ENCODE data around the gene DGLUCY.
"Not testable (repeated sequence)": the region's sequence is repeated elsewhere in the genome, so short reads cannot be mapped to it uniquely, and the experiment has no call there.

Gene DGLUCY, protein sequence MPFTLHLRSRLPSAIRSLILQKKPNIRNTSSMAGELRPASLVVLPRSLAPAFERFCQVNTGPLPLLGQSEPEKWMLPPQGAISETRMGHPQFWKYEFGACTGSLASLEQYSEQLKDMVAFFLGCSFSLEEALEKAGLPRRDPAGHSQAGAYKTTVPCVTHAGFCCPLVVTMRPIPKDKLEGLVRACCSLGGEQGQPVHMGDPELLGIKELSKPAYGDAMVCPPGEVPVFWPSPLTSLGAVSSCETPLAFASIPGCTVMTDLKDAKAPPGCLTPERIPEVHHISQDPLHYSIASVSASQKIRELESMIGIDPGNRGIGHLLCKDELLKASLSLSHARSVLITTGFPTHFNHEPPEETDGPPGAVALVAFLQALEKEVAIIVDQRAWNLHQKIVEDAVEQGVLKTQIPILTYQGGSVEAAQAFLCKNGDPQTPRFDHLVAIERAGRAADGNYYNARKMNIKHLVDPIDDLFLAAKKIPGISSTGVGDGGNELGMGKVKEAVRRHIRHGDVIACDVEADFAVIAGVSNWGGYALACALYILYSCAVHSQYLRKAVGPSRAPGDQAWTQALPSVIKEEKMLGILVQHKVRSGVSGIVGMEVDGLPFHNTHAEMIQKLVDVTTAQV

DNA sequence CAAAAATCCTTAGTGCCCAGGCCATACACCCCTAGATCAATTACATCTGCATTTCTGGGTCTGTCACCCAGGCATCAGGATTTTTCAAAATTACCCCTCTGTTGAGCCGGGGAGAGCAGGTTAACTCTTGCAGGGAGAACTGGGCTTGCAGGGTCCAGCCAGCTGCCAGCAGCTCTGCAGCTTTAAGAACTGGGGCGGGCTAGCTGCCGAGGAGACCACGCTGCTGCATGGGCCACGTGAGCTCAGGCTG, at the start of gene DGLUCY:
TSS of gene DGLUCY (plus strand) at position 245 of the 250 bp plus-strand sequence. CDS start 46,222 bp downstream, outside the sequence.
- no peak for DNase-seq (ENCODE audit: low read depth in 3 of 3, low spot score in 1 of 3)

DNA sequence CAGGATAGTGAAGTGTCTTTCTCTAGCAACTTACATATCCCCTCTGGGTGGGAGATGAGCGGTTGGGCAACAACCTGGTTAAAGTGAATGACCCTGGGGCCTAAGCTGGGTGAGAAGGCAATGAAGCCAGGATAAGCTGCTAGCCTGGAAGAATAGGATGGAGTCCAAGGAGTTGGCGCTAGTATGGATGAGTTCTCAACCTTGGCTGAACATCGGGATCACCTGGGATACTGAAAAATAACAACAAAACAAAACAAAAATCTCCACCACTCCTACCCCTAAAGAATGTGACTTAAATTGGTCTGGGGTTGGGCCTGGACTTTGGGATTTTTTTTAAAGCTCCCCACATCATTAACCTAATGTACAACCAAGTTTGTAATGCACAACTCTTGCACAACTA, 48.6 kb upstream of the DGLUCY start:
- no peak for DNase-seq (ENCODE audit: low read depth in 3 of 3, low spot score in 1 of 3)

DNA sequence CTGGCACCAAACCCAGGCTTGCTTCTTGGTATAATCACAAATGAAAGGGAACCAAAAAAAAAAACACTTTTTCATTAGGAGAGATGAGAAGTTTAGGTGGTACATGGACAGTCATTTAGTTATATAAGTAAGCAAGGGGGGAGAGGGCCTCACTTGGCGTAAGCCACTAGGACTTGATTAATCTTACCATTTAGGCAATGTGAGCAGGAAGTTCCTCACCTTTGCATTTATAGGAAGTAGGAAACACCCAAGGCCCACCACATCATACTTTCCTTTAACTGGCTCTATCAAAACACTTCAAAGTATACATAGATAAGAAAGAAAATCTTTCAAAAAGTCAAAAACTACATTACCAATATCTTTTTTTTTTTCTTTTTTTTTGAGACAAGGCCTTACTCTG, 46.7 kb upstream of the DGLUCY start:
- no peak for DNase-seq (ENCODE audit: low read depth in 3 of 3, low spot score in 1 of 3)

DNA sequence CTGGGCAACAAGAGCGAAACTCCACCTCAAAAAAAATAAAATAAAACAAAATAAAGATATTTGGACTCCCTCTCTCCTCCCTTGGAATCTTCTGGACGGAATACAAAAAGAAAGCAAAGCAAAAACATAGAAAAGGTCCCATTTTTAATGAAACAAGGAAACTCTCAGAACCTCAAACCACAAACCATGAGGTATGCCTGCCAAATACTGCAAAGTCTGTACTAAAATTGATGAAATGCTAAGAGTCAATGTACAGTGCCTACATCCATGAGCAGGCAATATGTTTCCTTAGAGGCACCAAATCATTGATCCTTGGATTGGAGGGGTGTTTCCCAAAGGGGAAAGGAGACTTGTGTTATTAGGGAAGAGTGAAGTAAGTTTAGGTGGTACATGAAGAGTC, 45.2 kb upstream of the DGLUCY start:
- no peak for DNase-seq (ENCODE audit: low read depth in 3 of 3, low spot score in 1 of 3)

DNA sequence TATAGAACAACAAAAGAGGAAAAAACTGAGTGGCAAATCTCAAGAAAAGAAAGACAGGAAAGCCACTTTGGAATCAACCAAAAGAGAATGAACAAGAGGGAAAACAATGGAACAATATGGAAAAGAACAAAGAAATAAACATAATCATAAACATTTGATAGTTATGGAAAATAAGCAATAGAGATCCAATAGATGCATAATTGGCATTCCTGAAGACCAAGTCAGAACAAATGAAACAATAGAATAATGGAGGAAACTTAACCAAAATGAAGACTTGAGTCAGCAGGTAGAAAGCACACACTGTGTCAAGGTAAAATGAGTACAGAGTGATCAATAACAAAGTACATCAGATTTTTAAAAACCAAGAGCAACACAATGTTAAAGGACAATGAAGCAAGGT, 43.3 kb upstream of the DGLUCY start:
- DNase-seq (ENCODE audit: low read depth in 3 of 3, low spot score in 1 of 3), result no peak

DNA sequence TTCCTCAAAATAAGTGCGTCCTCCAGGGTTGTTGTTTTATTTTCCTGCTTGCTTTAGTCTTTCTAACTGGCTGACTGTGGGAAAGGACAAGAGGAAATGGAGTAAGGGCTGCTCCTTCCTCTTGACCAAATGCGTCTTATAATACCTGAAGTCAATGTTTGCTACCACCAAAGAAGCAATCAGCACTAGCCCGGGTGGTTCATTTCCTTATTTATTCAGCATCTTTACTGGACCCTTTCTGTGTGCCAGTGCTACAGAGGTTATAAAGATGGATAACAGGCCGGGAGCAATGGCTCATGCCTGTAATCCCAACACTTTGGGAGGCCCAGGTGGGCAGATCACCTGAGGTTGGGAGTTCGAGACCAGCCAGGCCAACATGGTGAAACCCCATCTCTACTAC, 38.3 kb upstream of the DGLUCY start:
- DNase-seq (ENCODE audit: low read depth in 3 of 3, low spot score in 1 of 3), result no peak

DNA sequence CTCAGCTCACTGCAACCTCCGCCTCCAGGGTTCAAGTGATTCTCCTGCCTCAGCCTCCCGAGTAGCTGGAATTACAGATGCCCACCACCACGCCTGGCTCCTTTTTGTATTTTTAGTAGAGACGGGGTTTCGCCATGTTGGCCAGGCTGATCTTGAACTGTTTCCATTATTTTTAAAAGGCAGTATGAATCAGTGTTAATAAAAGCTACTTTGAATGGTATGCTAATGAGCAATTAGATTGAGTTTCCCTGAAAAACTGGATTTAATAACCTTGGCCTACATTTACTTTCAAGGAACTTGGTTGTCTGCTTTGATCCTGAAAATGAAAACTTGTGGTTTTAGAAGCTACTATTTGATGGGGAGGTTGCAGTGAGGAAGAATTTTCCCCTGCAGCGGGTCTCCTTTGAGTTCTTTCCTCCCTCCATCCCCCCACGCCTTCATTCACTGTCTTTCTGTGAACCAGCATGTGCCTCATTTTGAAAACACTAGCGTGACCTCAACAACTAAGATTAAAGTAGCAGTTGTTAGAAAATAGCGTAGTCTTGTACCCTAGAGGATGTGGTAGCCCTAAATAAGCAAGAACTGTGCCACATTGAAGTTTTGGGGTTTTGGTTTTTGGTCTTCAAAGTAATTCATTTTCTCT, 35.7 kb upstream of the DGLUCY start:
- no peak for DNase-seq (ENCODE audit: low read depth in 3 of 3, low spot score in 1 of 3)

DNA sequence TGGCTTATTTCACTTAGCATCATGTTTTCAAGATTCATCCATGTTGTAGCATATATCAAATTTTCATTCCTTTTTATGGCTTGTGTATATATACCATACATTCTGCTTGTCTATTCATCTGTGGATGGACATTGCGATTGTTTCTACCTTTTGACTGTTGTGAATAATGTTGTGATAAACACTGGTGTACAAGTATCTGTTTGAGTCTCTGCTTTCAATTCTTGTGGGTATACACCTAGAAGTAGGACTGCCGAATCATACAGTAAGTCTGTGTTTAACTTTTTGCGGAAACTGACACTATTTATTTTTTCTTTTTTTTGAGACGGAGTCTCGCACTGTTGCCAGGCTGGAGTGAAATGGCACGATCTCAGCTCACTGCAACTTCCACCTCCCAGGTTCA, 33.8 kb upstream of the DGLUCY start:
- DNase-seq (ENCODE audit: low read depth in 3 of 3, low spot score in 1 of 3), result no peak

DNA sequence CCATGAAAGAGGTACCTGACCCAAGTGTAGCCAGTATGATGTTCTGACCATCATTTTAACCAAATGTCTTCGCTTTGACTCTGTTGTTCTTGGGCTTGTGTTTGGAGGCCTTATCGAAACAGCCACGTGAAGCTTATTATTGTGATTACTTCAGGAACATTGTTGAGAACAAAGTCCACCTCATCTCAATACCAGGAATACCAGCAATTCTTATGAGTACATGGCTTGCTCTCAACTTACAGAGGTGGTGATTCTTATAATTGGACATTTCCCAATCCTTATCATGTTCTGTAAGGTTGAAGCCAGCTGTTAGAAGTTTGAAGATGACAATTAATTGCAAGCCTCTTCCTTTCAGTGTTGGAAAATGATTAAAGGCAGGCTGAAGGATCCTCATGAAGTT, 31.6 kb upstream of the DGLUCY start:
- no peak for DNase-seq (ENCODE audit: low read depth in 3 of 3, low spot score in 1 of 3)

DNA sequence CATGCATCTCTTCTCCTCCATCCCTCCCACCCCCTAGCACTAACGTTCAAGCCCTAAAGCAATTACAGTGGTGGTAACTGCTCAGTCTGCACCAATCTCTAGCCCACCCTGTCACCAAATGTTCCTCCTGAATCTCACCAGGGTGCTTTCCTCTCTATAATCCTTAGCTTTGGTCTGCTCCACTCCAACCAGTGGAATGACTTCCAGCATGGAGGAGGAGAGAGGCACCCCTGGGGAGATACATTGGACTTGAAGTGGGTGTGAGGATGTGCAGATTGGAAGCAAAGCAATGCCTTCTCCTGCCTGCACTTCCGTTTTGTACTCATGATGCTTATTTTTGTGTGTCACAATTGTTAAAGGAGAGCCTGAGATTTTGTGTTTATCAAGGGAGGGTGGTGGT, 29.4 kb upstream of the DGLUCY start:
- no peak for DNase-seq (ENCODE audit: low read depth in 3 of 3, low spot score in 1 of 3)

DNA sequence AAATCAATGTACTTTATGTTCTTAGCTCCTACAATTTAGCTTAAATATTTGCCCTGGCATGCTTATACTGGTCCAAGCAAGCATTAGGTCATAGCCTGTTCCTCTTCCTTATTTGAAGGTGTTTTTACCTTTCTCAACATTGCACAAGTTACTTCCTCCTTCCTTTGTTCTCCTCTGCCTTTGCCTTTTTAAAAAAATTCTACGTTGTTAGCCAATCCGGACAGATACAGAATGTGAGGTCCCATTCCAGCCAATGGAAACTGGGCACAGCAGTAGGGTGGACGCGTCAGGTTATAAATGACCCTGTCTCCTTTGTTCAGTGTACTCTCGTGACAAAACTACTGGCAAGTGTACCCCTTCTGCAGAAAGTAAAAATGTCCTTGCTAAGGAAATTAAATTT, 26.4 kb upstream of the DGLUCY start:
- DNase-seq (ENCODE audit: low read depth in 3 of 3, low spot score in 1 of 3), result not testable (repeated sequence)

DNA sequence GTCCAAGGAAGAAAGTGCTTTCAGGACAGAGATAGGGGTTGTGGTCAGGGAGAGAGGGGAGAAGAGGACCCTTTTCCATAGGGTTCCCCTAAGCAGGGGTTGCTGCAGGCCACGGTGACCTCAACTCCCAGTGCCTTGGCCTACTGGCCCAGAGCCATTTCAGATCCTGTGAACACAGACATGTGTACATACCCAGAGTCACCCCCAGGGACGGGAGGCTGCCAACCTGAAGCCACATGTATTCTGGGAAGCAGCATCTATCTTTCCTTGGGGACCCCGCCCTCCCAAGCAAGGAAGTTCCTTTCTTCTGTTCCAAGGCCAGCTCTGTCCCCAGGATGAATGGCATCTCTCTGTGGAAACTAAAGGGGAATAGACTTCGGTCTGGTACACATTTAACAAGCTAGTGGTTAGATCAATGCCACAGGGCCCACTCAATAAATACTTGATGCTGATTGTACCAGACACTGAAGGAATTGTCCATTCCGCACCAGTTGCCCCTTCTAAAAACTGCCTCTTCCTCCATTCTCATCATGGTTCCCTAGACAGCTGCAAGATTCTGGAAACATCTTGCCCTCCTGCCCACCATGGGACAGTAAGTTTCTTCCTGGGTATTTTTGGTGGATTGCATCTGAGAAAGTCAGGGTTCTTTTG, 25.2 kb upstream of the DGLUCY start:
- no peak for DNase-seq (ENCODE audit: low read depth in 3 of 3, low spot score in 1 of 3)

DNA sequence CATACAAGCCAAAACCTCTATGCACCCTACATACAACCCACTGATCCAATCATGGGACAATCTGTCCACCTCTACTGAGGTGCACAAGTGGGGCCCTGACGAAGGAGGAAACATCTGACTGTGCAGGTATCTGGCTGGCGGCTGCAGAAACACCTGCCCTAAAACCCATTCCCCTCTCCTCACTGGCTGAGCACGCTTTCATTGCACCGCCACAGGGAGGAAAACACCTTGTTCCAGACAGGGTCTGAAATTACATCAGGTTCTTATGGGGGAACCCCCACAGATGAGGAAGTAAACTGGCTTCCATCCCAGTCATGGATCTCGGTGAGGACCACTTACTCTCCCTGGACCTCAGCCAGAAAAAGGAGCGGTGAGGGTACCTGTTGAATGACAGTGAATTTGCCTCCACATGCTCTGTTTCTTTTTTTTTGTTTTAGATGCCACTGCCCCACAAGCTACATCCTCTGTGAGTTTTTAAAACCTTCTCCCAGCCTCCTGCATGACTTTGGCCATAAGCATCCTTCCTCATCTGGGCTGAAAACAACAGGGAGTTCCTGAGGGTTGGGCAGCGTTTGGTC, 23.8 kb upstream of the DGLUCY start:
- DNase-seq (ENCODE audit: low read depth in 3 of 3, low spot score in 1 of 3), result no peak

DNA sequence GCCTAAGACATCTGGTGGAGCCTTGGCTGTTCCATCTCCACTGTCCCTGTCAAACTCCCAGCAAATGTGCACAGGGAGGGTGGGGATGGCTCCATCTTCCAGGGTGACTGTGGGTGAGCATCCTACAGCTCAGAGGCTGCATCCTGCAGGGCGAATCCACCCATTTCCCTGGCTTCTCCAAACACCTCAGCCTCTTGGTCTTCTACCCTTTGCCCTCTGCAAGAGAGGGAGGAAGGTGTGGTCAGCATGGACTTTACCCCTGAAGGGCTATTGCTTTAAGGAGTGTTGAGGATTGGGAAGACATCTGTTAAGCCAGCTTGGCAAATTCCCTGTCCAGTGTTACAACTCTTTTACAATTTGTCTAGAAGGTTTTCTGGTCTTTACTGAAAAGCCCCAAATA, 23.1 kb upstream of the DGLUCY start:
- no peak for DNase-seq (ENCODE audit: low read depth in 3 of 3, low spot score in 1 of 3)

DNA sequence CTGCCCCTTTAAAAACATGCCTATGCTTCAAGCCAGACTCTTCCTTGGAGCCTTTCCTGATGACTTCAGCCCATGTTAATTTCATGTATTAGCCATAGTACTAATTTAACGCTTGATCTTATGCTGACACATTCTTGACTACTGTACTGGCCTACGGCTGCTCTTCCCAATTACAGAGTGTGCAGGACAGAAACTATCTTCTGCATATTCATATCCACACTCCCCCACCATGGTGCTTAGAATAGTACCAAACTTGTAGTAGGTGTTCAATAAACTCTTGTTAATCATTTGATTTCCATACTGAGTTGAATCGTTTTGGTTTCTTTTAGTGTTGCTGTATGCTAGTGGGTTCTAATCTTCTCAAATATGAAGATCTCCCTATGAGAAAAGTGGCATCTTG, 21.8 kb upstream of the DGLUCY start:
- DNase-seq (ENCODE audit: low read depth in 3 of 3, low spot score in 1 of 3), result no peak

DNA sequence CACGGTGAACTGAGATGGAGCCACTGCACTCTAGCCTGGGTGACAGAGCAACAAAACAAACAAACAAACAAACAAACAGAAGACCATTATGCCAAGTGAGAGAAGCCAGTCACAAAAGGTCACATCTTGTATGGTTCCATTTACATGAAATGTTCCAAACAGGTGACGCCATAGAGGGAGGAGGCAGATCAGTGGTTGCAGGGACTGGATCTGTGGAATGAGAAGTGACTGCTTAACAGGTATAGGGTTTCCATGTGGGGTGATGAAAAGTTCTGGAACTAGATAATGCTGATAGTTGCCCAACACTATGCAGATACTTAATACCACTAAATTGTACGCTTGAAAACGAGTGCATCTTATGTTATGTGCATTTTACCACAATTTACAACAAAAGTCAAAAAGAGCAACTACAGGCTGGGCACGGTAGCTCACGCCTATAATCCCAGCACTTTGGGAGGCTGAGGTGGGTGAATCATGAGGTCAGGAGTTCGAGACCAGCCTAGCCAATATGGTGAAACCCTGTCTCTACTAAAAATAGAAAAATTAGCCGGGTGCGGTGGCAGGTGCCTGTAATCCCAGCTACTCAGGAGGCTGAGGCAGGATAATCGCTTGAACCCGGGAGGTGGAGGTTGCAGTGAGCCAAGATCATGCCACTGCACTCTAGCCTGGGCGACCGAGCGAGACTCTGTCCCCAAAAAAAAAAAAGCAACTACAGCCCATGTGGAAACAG, 20.0 kb upstream of the DGLUCY start:
- DNase-seq (ENCODE audit: low read depth in 3 of 3, low spot score in 1 of 3), result not testable (repeated sequence)

DNA sequence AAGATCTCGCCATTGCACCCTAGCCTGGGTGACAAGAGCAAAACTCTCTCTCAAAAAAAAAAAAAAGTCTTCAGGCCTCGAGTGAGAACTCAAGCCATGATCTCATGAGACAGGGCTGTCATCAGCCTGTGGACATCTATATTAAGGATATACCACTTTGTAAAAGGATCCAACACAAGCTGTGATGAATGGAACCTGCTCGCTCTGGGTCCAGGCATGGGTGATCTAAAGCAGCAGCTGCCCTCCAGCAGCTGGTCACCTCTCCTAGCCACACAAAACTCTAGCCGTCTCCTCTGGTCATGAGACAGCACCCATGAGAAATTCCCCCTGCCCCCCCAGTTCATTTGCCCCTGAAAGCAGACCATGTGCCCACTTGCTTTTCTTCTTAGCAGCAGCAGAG, 19.1 kb upstream of the DGLUCY start:
- DNase-seq (ENCODE audit: low read depth in 3 of 3, low spot score in 1 of 3), result no peak

DNA sequence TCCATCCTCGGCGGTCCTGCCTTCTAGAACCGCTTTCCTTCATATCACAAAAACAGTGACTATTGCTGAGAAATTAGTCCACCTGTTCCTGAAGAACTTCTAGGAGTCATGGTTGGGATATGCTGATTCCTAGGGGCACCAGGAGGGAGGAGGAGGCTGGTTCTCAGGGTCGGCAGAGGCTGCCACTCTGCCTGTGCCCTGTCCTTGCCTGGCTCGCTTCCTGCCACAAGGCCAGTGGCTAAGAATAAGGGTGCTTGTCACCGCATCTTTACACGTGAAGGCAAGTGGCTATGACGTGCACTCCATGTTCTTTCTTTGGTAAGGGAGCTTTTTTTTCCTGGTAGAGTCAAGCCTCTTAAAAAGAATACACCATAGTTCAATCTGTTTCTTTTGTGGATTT, 18.7 kb upstream of the DGLUCY start:
- no peak for DNase-seq (ENCODE audit: low read depth in 3 of 3, low spot score in 1 of 3)

DNA sequence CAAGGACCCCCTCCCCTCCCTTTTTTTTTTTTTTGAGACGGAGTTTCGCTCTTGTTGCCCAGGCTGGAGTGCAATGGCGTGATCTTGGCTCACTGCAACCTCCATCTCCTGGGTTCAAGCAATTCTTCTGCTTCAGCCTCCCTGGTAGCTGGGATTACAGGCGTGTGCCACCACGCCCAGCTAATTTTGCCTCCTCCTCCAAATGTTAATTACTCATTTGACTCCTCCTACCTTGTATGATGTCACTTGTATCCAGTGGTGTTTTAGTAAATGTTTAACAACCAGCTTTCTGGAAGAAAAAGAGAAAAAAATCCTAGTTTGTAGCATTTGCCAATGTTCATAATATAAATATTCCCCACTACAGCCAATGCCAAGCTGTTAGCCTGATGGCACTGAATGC, 16.2 kb upstream of the DGLUCY start:
- DNase-seq (ENCODE audit: low read depth in 3 of 3, low spot score in 1 of 3), result not testable (repeated sequence)

DNA sequence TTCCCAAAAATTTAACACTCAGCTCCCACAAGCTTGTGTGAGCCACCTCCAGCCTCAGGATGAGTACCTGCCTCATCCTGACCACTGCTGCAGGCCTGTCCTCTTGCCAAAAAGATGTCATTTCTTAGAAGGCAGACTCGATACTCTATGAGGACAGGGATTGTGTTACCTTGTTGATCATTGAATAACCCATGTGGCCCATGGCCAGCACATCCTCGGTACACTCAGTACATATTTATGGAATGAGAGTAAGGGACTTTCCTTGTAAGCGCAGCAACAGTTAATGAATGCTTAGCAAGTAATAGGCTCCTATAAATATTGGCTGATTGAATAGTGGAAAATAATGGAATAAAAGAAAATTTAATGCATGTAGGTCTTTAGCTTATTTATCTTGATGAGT, 15.3 kb upstream of the DGLUCY start:
- no peak for DNase-seq (ENCODE audit: low read depth in 3 of 3, low spot score in 1 of 3)

DNA sequence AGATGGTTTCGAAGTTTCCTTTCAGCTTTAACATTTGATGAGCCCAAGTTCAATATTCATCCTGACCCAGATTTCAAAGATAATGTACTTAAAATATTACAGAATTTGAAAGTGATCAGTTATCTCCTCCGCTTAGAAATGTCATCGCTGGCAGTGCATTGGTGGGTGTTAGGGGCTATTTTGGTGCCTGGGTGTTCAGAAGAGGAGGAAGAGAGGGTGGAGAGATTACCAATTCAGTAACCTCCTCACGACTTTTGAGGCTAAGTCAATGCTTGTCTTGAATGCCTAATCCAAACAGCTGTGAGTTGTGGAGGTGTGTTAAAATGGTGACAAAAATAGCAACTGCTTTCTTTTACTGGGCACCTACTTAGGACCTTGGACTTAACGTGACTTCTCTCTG, 13.8 kb upstream of the DGLUCY start:
- DNase-seq (ENCODE audit: low read depth in 3 of 3, low spot score in 1 of 3), result no peak
